Small intestine (tissue), 7 donors: ENCODE measurements around the gene ANKS6. TPM values are rescaled to one million over a fixed set of nuclear protein-coding genes. Genes with fewer than 3 reads are reported as not detected.
"Not testable (repeated sequence)": the region's sequence is repeated elsewhere in the genome, so short reads cannot be mapped to it uniquely, and the experiment has no call there.

Source experiments
- DNase-seq, 2 donors: peaks; one replicate each; pipeline versions ENCODE4 v3.0.0 to v3.0.0-alpha.2; 2013
- FAIRE-seq: peaks from 2 replicates; lab custom pipeline; 2012; peaks lifted over from hg19 to GRCh38; lab: Jason Lieb, UNC
- H3K27ac ChIP-seq, 3 donors: one replicate each; pipeline ENCODE4 v1.5.1; 2013; ENCODE audit warnings: low read length in 2 of 3, mild to moderate bottlenecking in 2 of 3, control low read depth in 1 of 3, inconsistent platforms in 1 of 3, low read depth in 1 of 3, moderate library complexity in 1 of 3
- H3K27me3 ChIP-seq, 3 donors: one replicate each; pipeline ENCODE4 v1.6.1; 2013; ENCODE audit warnings: low read length in 3 of 3, inconsistent platforms in 1 of 3; ENCODE audit not compliant: control insufficient read depth in 3 of 3, insufficient read depth in 3 of 3
- H3K36me3 ChIP-seq, 3 donors: one replicate each; pipeline ENCODE4 v1.6.1; 2013; ENCODE audit warnings: low read length in 3 of 3, inconsistent platforms in 1 of 3, low read depth in 1 of 3, mild to moderate bottlenecking in 1 of 3, moderate library complexity in 1 of 3; ENCODE audit not compliant: control insufficient read depth in 3 of 3, insufficient read depth in 2 of 3
- H3K4me1 ChIP-seq, 3 donors: one replicate each; pipeline ENCODE4 v1.6.1; 2013; ENCODE audit warnings: low read length in 2 of 3, inconsistent platforms in 1 of 3, low read depth in 1 of 3, mild to moderate bottlenecking in 1 of 3, moderate library complexity in 1 of 3; ENCODE audit not compliant: control insufficient read depth in 3 of 3, insufficient read depth in 2 of 3
- H3K4me3 ChIP-seq, 3 donors: one replicate each; pipeline ENCODE4 v1.5.1; 2013; ENCODE audit warnings: low read length in 3 of 3, control low read depth in 1 of 3, inconsistent platforms in 1 of 3, low read depth in 1 of 3, mild to moderate bottlenecking in 1 of 3, moderate library complexity in 1 of 3
- H3K9me3 ChIP-seq, 2 donors: one replicate each; pipeline ENCODE4 v1.6.1; 2013; ENCODE audit warnings: low read depth in 1 of 2, low read length in 1 of 2; ENCODE audit not compliant: control insufficient read depth in 2 of 2, insufficient read depth in 1 of 2
- WGBS, 3 donors: extraction: QIAGEN DNeasy Blood & Tissue Kit; methylation state at CpG; one replicate each; pipeline ENCODE4 v1.1.7; 2013; 5-methylcytosine and 5-hydroxymethylcytosine counted together
- polyA plus RNA-seq, 4 donors: library from polyadenylated mRNA; stranded (reverse) in 3 of 4; unstranded in 1 of 4; fragments of 200-250 nt in 3 of 4; fragments of 120-200 nt in 1 of 4; gene quantifications; one replicate each; pipeline versions ENCODE4 v1.2.1 to v1.2.3, GENCODE V29; 2013
- donor health status: healthy with polysubstance abuse.
- donor health status: control.
- donor health status: control.
- donor health status: Bipolar disorder and iron deficiency.
- donor health status: healthy.

ANKS6 gene
- polyA plus RNA-seq, 4 donors = 17.3 to 33.3 (median 19.3) TPM

GRCh38 chr9:98686961-98687855 lies 109.1 kb downstream of the ANKS6 start:
- 61 to 62% (median 62%) methylated on average over 7 of the region's 7 CpGs for WGBS, 3 donors
- Histone ChIP-seq H3K27ac (no peak overlapping the region), H3K4me1 (no peaks in the 10 kb centered on the region), H3K36me3 (no peaks in the 10 kb centered on the region), H3K27me3 (peaks cover 0 to 2% (median 0%) of the 10 kb centered on the region in 3 donors), H3K9me3 (no peaks in the 10 kb centered on the region), H3K4me3 (no peak overlapping the region)
- FAIRE-seq (no peak), DNase-seq (peak in 1 of 2 donors; percentile 10)

DNA sequence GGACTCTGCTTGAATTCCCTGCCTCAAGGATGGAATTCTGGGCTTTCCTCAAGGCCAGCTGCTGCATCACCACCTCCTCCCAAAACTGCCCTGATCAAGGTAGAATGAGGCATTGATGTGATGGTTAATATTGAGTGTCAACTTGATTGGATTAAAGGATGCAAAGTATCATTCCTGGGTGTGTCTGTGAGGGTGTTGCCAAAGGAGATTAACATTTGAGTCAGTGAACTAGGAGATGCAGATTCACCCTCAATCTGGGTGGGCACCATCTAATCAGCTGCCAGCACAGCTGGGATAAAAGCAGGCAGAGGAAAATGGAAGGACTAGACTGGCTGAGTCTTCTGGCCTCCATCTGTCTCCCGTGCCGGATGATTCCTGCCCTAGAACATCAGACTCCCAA lies 111.5 kb downstream of the ANKS6 start:
- H3K4me3 ChIP-seq, DNase-seq, H3K27me3 ChIP-seq, H3K9me3 ChIP-seq, FAIRE-seq, H3K27ac ChIP-seq, H3K4me1 ChIP-seq, H3K36me3 ChIP-seq: not testable (repeated sequence)
- WGBS, 3 donors = 87 to 94% (median 88%) methylated on average over 2 of the region's 2 CpGs

Other genes with a start within 250 kb of the ANKS6 start
- gene GABBR2, start 87.6 kb downstream of the ANKS6 start, polyA plus RNA-seq = 1 to 10 TPM in 1 of 4 donors, under 1 TPM in 2, not detected in 1; 0.09 to 1.4 (median 0.71) TPM
- 10 to 100 TPM in 3 of 4 donors, 1 to 10 TPM in 1; 7.8 to 47.1 (median 17.7) TPM for gene GALNT12, start 11.1 kb upstream of the ANKS6 start, polyA plus RNA-seq
- 10 to 100 TPM in 1 of 4 donors, 1 to 10 TPM in 1, under 1 TPM in 2; 0.22 to 12.5 (median 2.5) TPM for gene COL15A1, start 147.4 kb upstream of the ANKS6 start, polyA plus RNA-seq